SU-DHL-6 (cell line): Measurements from ENCODE around the gene SCIN.

Experiments used
- H2AFZ ChIP-seq: fragments of 200-600 bp; sonication (generic); 2 replicates; pipeline ENCODE4 v1.6.1; 2014; ENCODE audit warnings: low read depth, mild to moderate bottlenecking, moderate library complexity, mixed read lengths, antibody characterized with exemption, low read length; ENCODE audit not compliant: severe bottlenecking
- H3F3A ChIP-seq: fragments of 200-600 bp; shearing (Covaris generic); 2 replicates; pipeline ENCODE4 v1.6.0; 2016; ENCODE audit warnings: antibody characterized with exemption, mild to moderate bottlenecking; ENCODE audit not compliant: insufficient read depth
- H3K27ac ChIP-seq: fragments of 200-600 bp; sonication (generic); 2 replicates; pipeline ENCODE4 v1.5.1; 2016; ENCODE audit warnings: low read depth, mild to moderate bottlenecking, low read length, moderate library complexity, mixed read lengths
- H3K27me3 ChIP-seq: fragments of 200-600 bp; sonication (generic), shearing (Covaris generic); 2 replicates; pipeline ENCODE4 v1.6.0; 2014; ENCODE audit warnings: mild to moderate bottlenecking, low read length
- H3K36me3 ChIP-seq: fragments of 200-600 bp; sonication (generic); 2 replicates; pipeline ENCODE4 v1.6.1; 2014; ENCODE audit warnings: mild to moderate bottlenecking, low read length, mixed read lengths
- H3K4me2 ChIP-seq: fragments of 300-600, 200-600 bp; shearing (Covaris generic), sonication (generic); 2 replicates; pipeline ENCODE4 v1.6.0; 2014; ENCODE audit warnings: low read length, low read depth, mild to moderate bottlenecking; ENCODE audit not compliant: poor library complexity, severe bottlenecking
- H3K4me3 ChIP-seq: fragments of 200-600 bp; sonication (generic); 2 replicates; pipeline ENCODE4 v1.5.1; 2014; ENCODE audit warnings: antibody characterized with exemption, low read length, mild to moderate bottlenecking, mixed read lengths; ENCODE audit not compliant: insufficient read depth, poor library complexity, severe bottlenecking
- H3K79me2 ChIP-seq: fragments of 200-600 bp; sonication (generic); 2 replicates; pipeline ENCODE4 v1.6.1; 2014; ENCODE audit warnings: mild to moderate bottlenecking, low read length, moderate library complexity; ENCODE audit not compliant: insufficient read depth
- H3K9ac ChIP-seq: fragments of 200-600 bp; sonication (generic); 2 replicates; pipeline ENCODE4 v1.7.0; 2014; ENCODE audit warnings: mild to moderate bottlenecking, low read length
- H3K9me2 ChIP-seq: fragments of 200-600 bp; sonication (generic); replicated peaks from 2 replicates; pipeline ENCODE4 v1.6.1; 2014; ENCODE audit warnings: low read length; ENCODE audit not compliant: insufficient read depth
- H3K9me3 ChIP-seq: fragments of 200-600 bp; sonication (generic); 2 replicates; pipeline ENCODE4 v1.6.1; 2014; ENCODE audit warnings: low read length, mixed read lengths; ENCODE audit not compliant: insufficient read depth
- H4K20me1 ChIP-seq: fragments of 200-600 bp; sonication (generic); 2 replicates; pipeline ENCODE4 v1.6.1; 2014; ENCODE audit warnings: low read depth, mild to moderate bottlenecking, antibody characterized with exemption, low read length, moderate library complexity, mixed read lengths
- CTCF ChIP-seq: fragments of 200-600 bp; sonication (generic); IDR thresholded peaks from one replicate; pipeline ENCODE4 v1.5.1; 2017; ENCODE audit warnings: antibody characterized with exemption, mild to moderate bottlenecking, low read length, moderate library complexity; ENCODE audit not compliant: insufficient read depth, poor library complexity, severe bottlenecking
- EZH2phosphoT487 ChIP-seq: fragments of 200-600 bp; sonication (generic), shearing (Covaris generic); conservative IDR thresholded peaks from 2 replicates; pipeline ENCODE4 v1.6.1; 2018; ENCODE audit warnings: mild to moderate bottlenecking, antibody characterized with exemption, low read length, moderate library complexity, mixed read lengths

SCIN gene

GRCh38 chr7:12557282-12557681, 13.2 kb upstream of the SCIN start:
- Histone ChIP-seq H3K4me3 (no peak overlapping the region), H3K4me2 (no peak overlapping the region), H3K27ac (no peak overlapping the region), H3K9me3 (no peaks in the 10 kb centered on the region), H3K79me2 (no peaks in the 10 kb centered on the region), H3K27me3 (no peaks in the 10 kb centered on the region), H3K36me3 (no peaks in the 10 kb centered on the region), H3K9me2 (no peaks in the 10 kb centered on the region), H2AFZ (no peak overlapping the region), H3K9ac (no peak overlapping the region), H4K20me1 (0 out of 2 replicates have a peak, but pooled peaks cover 5% of the 10 kb centered on the region), H3F3A (no peaks in the 10 kb centered on the region)
- TF ChIP-seq CTCF (no peak), EZH2phosphoT487 (no peak)

- Histone ChIP-seq H2AFZ (no peak overlapping the region), H3K9ac (no peak overlapping the region), H3K27ac (no peak overlapping the region), H3K79me2 (no peaks in the 10 kb centered on the region), H3K4me2 (no peak overlapping the region), H3K4me3 (no peak overlapping the region), H3K36me3 (no peaks in the 10 kb centered on the region), H3K27me3 (no peaks in the 10 kb centered on the region), H4K20me1 (no peaks in the 10 kb centered on the region), H3K9me3 (no peaks in the 10 kb centered on the region), H3K9me2 (no peaks in the 10 kb centered on the region), H3F3A (no peaks in the 10 kb centered on the region)
- TF ChIP-seq EZH2phosphoT487 = no peak
- no peak for TF ChIP-seq CTCF
Observed at GRCh38 chr7:12564996-12565764, 5.3 kb upstream of the SCIN start.

- H3K4me2 ChIP-seq = no peak overlapping the region
- no peaks in the 10 kb centered on the region for H3K9me3 ChIP-seq
- H3K4me3 ChIP-seq = no peak overlapping the region
- H2AFZ ChIP-seq = no peak overlapping the region
- TF ChIP-seq EZH2phosphoT487 = no peak
- no peak for TF ChIP-seq CTCF
- no peak overlapping the region for H3K27ac ChIP-seq
- H3K27me3 ChIP-seq = no peaks in the 10 kb centered on the region
- no peaks in the 10 kb centered on the region for H3K36me3 ChIP-seq
- H3K9ac ChIP-seq = no peak overlapping the region
- no peaks in the 10 kb centered on the region for H4K20me1 ChIP-seq
- H3F3A ChIP-seq = no peaks in the 10 kb centered on the region
- H3K79me2 ChIP-seq = no peaks in the 10 kb centered on the region
- no peaks in the 10 kb centered on the region for H3K9me2 ChIP-seq
Observed at GRCh38 chr7:12565873-12566272, 4.6 kb upstream of the SCIN start.
